Astrocyte (in vitro differentiated cells and primary cell): ENCODE measurements around the gene LYZL6. TPM values are rescaled to one million over a fixed set of nuclear protein-coding genes. Genes with fewer than 3 reads are reported as not detected.

ENCODE experiments used
- DNase-seq: peaks from one replicate; pipeline ENCODE4 v3.0.0-alpha.2; 2010; ENCODE audit warnings: low read depth
- FAIRE-seq: peaks from 2 replicates; lab custom pipeline; 2011; peaks lifted over from hg19 to GRCh38; lab: Jason Lieb, UNC
- H2AFZ ChIP-seq: 2 replicates; pipeline ENCODE4 v1.6.0; 2012; ENCODE audit warnings: low read depth, low read length, inconsistent platforms
- H3K27ac ChIP-seq: 2 replicates; pipeline ENCODE4 v1.5.1; 2011; ENCODE audit warnings: low read depth, low read length, inconsistent platforms
- H3K27me3 ChIP-seq: 2 replicates; pipeline ENCODE4 v1.6.0; 2011; ENCODE audit warnings: low read length, inconsistent platforms; ENCODE audit not compliant: insufficient read depth
- H3K36me3 ChIP-seq: 2 replicates; pipeline ENCODE4 v1.5.1; 2011; ENCODE audit warnings: low read length, inconsistent platforms; ENCODE audit not compliant: insufficient read depth
- H3K4me1 ChIP-seq: 2 replicates; pipeline ENCODE4 v1.5.1; 2011; ENCODE audit warnings: low read length, inconsistent platforms; ENCODE audit not compliant: insufficient read depth
- H3K4me2 ChIP-seq: 2 replicates; pipeline ENCODE4 v1.6.0; 2012; ENCODE audit warnings: low read length, inconsistent platforms
- H3K4me3 ChIP-seq: 2 replicates; pipeline ENCODE4 v1.5.1; 2011; ENCODE audit warnings: low read depth, mild to moderate bottlenecking, low read length, inconsistent platforms; ENCODE audit not compliant: insufficient read depth
- H3K79me2 ChIP-seq: 2 replicates; pipeline ENCODE4 v1.6.0; 2012; ENCODE audit warnings: mild to moderate bottlenecking, low read length, inconsistent platforms; ENCODE audit not compliant: insufficient read depth
- H3K9ac ChIP-seq: 2 replicates; pipeline ENCODE4 v1.6.0; 2012; ENCODE audit warnings: mild to moderate bottlenecking, low read length, inconsistent platforms
- H3K9me3 ChIP-seq: 2 replicates; pipeline ENCODE4 v1.5.1; 2012; ENCODE audit warnings: low read depth, mild to moderate bottlenecking, low read length, inconsistent platforms; ENCODE audit not compliant: insufficient read depth
- H4K20me1 ChIP-seq: 2 replicates; pipeline ENCODE4 v1.6.0; 2012; ENCODE audit warnings: low read length, inconsistent platforms; ENCODE audit not compliant: insufficient read depth
- H3K27ac Mint-ChIP-seq: one replicate; pipeline ENCODE4 v1.8.0; 2021; ENCODE audit warnings: mild to moderate bottlenecking, mixed read lengths; ENCODE audit not compliant: unreplicated experiment
- H3K27me3 Mint-ChIP-seq: one replicate; pipeline ENCODE4 v1.8.0; 2021; ENCODE audit warnings: low read depth, mixed read lengths; ENCODE audit not compliant: unreplicated experiment
- H3K36me3 Mint-ChIP-seq: one replicate; pipeline ENCODE4 v1.8.0; 2021; ENCODE audit warnings: low read depth, mixed read lengths; ENCODE audit not compliant: unreplicated experiment
- H3K4me1 Mint-ChIP-seq: one replicate; pipeline ENCODE4 v1.8.0; 2021; ENCODE audit warnings: low read depth, mixed read lengths; ENCODE audit not compliant: unreplicated experiment
- H3K4me3 Mint-ChIP-seq: one replicate; pipeline ENCODE4 v1.8.0; 2021; ENCODE audit warnings: mild to moderate bottlenecking, moderate library complexity, mixed read lengths; ENCODE audit not compliant: unreplicated experiment
- H3K9me3 Mint-ChIP-seq: one replicate; pipeline ENCODE4 v1.8.0; 2021; ENCODE audit warnings: mild to moderate bottlenecking, mixed read lengths; ENCODE audit not compliant: unreplicated experiment
- CTCF ChIP-seq: IDR thresholded peaks from 2 replicates; pipeline ENCODE4 v1.5.1; 2011; ENCODE audit warnings: low read depth, mild to moderate bottlenecking, inconsistent platforms, low read length, moderate library complexity; ENCODE audit not compliant: insufficient read depth
- EZH2 ChIP-seq: IDR thresholded peaks from 2 replicates; pipeline ENCODE4 v1.6.1; 2012; ENCODE audit warnings: mild to moderate bottlenecking, low read length, inconsistent platforms; ENCODE audit not compliant: insufficient read depth
- total RNA-seq: library from RNA; stranded (reverse); gene quantifications from 2 replicates; pipeline ENCODE4 v1.2.1, GENCODE V29; 2021

Gene LYZL6
- total RNA-seq, 1 donor from 2014 or later, result not detected

- TF ChIP-seq CTCF (no peak), EZH2 (no peak)
- H3K79me2 ChIP-seq, result no peaks in the 10 kb centered on the region
- Mint-ChIP-seq H3K27me3 (peaks cover 39% of the 10 kb centered on the region), H3K9me3 (peaks cover 2% of the 10 kb centered on the region), H3K27ac (no peak within 1 kb of the TSS), H3K36me3 (no peaks in the 10 kb centered on the region), H3K4me1 (no peaks in the 10 kb centered on the region), H3K4me3 (no peak within 1 kb of the TSS)
- no peak within 1 kb of the TSS for H3K9ac ChIP-seq
- H3K9me3 ChIP-seq, result no peaks in the 10 kb centered on the region
- H3K4me1 ChIP-seq, result no peaks in the 10 kb centered on the region
- no peak within 1 kb of the TSS for H2AFZ ChIP-seq
- no peaks in the 10 kb centered on the region for H3K27me3 ChIP-seq
- no peak for DNase-seq
- H3K36me3 ChIP-seq, result no peaks in the 10 kb centered on the region
- no peak for FAIRE-seq
- H4K20me1 ChIP-seq, result no peaks in the 10 kb centered on the region
- no peak within 1 kb of the TSS for H3K27ac ChIP-seq
- no peak within 1 kb of the TSS for H3K4me3 ChIP-seq
- no peak within 1 kb of the TSS for H3K4me2 ChIP-seq
These were observed 43.1 kb upstream of the LYZL6 start, which contains the start of gene CCL14 for GRCh38 chr17:35986643-35987042. CCL14 (minus strand) TSS chr17:35986729; CDS start chr17:35986649, 80 bp downstream.

GRCh38 chr17:35984140-35984539, 40.6 kb upstream of the LYZL6 start:
- H2AFZ ChIP-seq, result no peak overlapping the region
- H3K27me3 Mint-ChIP-seq, result peaks cover 52% of the 10 kb centered on the region
- no peak for TF ChIP-seq EZH2
- no peak for TF ChIP-seq CTCF
- H3K9me3 ChIP-seq, result no peaks in the 10 kb centered on the region
- H3K4me3 Mint-ChIP-seq, result no peak overlapping the region
- H3K9me3 Mint-ChIP-seq, result no peaks in the 10 kb centered on the region
- no peak overlapping the region for H3K27ac ChIP-seq
- no peaks in the 10 kb centered on the region for H3K27me3 ChIP-seq
- no peaks in the 10 kb centered on the region for H3K4me1 Mint-ChIP-seq
- H3K4me3 ChIP-seq, result no peak overlapping the region
- DNase-seq, result no peak
- H3K4me1 ChIP-seq, result no peaks in the 10 kb centered on the region
- no peak overlapping the region for H3K27ac Mint-ChIP-seq
- H3K36me3 ChIP-seq, result no peaks in the 10 kb centered on the region
- H4K20me1 ChIP-seq, result no peaks in the 10 kb centered on the region
- H3K4me2 ChIP-seq, result no peak overlapping the region
- no peaks in the 10 kb centered on the region for H3K36me3 Mint-ChIP-seq
- H3K79me2 ChIP-seq, result no peaks in the 10 kb centered on the region
- FAIRE-seq, result no peak
- no peak overlapping the region for H3K9ac ChIP-seq

- FAIRE-seq, result no peak
- H3K4me1 Mint-ChIP-seq, result no peaks in the 10 kb centered on the region
- H3K27me3 ChIP-seq, result no peaks in the 10 kb centered on the region
- H4K20me1 ChIP-seq, result no peaks in the 10 kb centered on the region
- no peaks in the 10 kb centered on the region for H3K79me2 ChIP-seq
- no peaks in the 10 kb centered on the region for H3K9me3 ChIP-seq
- TF ChIP-seq EZH2, result no peak
- no peak for TF ChIP-seq CTCF
- no peak overlapping the region for H2AFZ ChIP-seq
- no peaks in the 10 kb centered on the region for H3K36me3 ChIP-seq
- peaks cover 3% of the 10 kb centered on the region for H3K9me3 Mint-ChIP-seq
- no peaks in the 10 kb centered on the region for H3K36me3 Mint-ChIP-seq
- H3K27ac ChIP-seq, result no peak overlapping the region
- H3K4me2 ChIP-seq, result no peak overlapping the region
- H3K4me3 Mint-ChIP-seq, result no peak overlapping the region
- H3K9ac ChIP-seq, result no peak overlapping the region
- peaks cover 59% of the 10 kb centered on the region for H3K27me3 Mint-ChIP-seq
- H3K27ac Mint-ChIP-seq, result no peak overlapping the region
- no peak overlapping the region for H3K4me3 ChIP-seq
- no peaks in the 10 kb centered on the region for H3K4me1 ChIP-seq
- no peak for DNase-seq
These were observed 39.1 kb upstream of the LYZL6 start for GRCh38 chr17:35982409-35983191.
